ENCODE measurements around the gene GTPBP6. TPM values are rescaled to one million over a fixed set of nuclear protein-coding genes. Genes with fewer than 3 reads are reported as not detected.
"Not testable (repeated sequence)": the region's sequence is repeated elsewhere in the genome, so short reads cannot be mapped to it uniquely, and the experiment has no call there.

GTPBP6 gene
- polyA plus RNA-seq, 1 donor, result 62.7 TPM

DNA sequence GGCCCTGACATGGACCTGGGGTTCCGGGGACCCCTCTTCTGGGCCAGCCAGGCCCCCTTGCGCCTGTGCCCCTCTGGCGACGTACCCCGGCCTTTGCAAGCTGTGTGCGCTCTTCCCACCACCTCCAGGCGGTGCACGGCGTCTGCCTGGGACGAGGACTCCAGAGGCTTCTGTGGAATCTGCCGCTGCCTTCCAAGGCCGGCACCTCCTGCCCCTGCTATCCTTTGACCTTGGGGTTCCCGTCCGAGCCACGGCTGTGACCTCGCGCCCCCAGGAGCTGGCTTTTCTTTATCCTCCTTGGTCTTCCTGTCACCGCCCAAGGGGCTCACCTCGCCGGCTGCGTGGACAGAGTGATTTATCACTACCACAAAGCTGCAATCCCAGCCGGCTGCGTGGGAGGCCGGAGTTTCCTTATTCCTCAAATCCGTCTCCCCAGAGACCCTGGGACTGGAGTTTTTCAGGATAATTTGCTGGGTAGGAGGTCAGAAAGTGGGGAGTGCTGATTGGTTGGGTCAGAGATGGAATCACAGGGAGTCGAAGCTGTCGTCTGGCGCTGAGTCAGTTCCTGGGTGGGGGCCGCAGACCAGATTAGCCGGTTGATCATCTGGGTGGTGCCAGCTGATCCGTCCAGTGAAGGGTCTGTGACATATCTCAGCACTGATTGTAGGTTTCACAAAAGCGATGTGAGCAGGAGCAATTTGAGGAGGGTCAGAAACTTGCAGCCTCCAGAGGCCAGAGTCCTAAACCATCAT lies 57.3 kb downstream of the GTPBP6 start:
- no peak for DNase-seq

DNA sequence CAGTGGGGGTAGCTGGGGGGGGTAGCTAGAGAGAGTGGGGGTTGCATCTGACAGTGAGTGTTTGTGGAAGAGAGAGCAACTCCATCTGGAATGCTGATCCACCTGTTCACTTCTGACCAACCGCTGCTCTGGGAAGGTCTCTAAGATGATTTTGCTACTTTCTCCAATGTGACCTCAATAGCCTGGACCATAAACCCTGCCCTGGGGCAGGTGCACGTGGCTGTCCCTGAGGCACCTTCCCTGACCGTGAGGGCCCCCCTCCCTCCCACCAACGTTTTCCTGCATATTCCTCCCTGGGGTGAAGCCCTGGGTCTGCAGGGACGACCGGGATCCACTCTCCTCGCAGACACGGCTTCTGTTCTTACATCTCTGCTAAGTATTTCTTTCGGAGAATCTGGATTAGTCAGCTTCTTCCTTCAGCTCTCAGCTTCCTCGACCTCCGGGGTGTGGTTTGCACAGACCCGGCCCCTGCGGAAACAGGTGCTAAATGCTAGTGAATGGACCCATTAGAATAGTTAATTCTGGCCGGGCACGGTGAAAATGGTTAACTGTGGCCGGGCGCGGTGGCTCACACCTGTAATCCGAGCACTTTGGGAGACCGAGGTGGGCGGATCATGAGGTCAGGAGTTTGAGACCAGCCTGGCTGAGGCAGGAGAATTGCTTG lies 58.8 kb downstream of the GTPBP6 start:
- no peak for DNase-seq

DNA sequence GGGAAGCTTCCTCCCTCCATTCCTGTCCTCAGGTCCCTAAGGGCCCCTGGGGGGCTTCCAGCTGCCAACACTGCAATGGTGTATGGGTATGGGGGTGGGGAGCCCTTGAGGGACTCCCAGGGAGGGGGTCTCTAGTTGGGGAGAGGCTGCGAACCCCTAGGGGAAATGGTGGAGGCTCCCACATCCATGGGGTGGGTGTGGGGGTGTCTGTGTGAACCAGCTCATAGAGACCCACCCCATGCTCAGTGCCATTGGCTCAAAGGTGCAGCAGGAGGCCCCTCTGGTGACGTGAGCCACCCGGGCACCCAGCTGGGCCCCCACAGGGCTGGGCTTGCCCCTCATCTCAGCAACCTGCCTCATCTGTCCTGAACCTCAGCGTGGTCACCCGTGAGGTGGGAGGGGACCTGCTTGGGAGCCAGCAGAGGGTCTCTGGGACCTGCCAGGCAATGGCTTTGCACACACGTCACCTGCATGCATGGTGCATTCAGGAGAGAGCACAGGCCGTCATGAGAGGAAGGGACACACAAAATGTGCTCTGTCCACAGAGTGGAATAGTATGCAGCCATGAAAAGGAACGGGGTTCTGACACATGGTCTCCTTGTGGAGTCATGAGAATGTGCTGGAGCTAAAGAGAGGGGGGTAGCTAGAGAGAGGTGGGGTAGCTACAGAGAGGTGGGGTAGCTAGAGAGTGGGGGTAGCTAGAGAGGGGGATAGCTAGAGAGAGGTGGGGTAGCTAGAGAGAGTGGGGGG lies 60.1 kb downstream of the GTPBP6 start:
- DNase-seq, result no peak

DNA sequence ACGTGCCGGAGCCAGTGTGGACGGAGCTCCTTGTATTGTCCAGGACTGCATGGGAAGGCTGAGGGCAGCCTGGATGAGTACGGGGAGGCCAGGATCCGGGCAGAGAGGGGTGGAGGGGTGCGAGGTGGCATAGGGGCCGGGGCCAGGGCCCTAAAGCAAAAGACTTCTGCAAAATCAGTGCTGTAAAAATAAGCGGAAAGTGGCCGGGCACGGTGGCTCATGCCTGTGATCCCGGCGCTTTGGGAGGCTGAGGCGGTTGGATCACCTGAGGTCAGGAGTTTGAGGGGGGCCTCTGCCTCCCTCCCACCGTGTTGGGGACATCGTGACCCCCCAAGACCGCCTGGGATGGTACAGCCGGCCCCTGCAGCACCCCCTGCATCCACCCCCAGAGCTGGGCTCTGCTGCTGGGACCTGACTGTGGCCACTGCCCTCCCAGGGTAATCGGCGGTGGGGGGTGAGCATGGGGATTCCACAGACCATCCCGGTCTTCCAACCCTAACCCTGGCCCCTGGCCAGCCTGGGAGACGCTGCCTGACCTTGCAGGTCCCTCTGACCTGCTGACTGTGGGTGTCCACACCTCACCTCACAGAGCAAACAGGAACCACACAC lies 60.8 kb downstream of the GTPBP6 start:
- DNase-seq, result no peak

DNA sequence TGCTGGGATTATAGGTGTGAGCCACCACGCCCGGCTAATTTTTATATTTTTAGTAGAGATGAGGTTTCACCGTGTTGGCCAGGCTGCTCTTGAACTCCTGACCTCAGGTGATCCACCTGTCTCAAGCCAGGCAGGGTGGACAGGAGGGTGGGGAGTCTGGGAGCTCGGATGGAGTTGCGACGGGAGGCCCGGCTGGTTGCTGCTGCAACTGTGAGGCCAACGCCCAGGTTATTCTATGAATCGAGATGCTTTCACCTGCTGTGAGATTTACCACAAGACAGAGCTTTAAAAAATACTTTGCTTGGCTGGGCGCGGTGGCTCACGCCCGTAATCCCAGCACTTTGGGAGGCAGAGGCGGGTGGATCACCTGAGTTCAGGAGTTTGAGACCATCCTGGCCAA lies 61.5 kb downstream of the GTPBP6 start:
- not testable (repeated sequence) for DNase-seq

DNA sequence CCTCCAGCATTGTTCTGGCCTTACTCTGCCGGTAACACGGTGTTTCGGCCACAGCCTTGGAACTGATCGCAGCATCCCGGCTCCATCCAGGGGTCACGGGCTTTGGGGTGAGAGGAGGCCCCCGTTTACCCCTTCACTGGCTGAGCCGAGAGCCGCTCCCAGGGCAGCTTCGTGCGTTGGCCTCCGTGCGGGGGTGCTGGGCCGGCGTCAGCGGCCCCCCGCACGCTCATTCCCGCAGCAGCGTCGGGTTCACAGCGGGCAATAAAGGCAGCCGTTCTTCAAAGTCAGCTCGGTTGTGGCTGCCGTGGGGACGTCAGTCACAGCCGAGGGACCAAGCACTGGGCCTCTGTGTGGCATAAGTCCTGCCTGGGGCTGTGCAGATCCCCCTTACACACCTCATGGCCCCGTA lies 62.7 kb downstream of the GTPBP6 start:
- no peak for DNase-seq

Other genes starting within 250 kb of the GTPBP6 start
- 18.5 TPM for gene PLCXD1, start 37.4 kb downstream of the GTPBP6 start, polyA plus RNA-seq (ENCODE audit: insufficient read length)
- 282 TPM for gene PPP2R3B, start 68.1 kb upstream of the GTPBP6 start, polyA plus RNA-seq (ENCODE audit: insufficient read length)

Measured in hindlimb muscle (tissue), 1 donor.